Mesenteric fat pad (tissue), 1 donor: ENCODE data around the gene MASP1. TPM values are rescaled to one million over a fixed set of nuclear protein-coding genes. Genes with fewer than 3 reads are reported as not detected.

Experiments used
- DNase-seq: peaks from one replicate; pipeline ENCODE4 v3.0.0-alpha.2; 2020; ENCODE audit warnings: low spot score
- total RNA-seq: library from RNA; stranded (reverse); fragmentation: NEBNext Ultra II Directional; extraction: Animal tissue kit (Norgen Biotek cat#: 25700); gene quantifications from one replicate; pipeline ENCODE4 v1.2.1, GENCODE V29; 2021
- donor health status: DM: yes; HTN: yes; CAD: no.

The MASP1 gene
- total RNA-seq, 1 donor from 2014 or later: 3.2 TPM

DNA sequence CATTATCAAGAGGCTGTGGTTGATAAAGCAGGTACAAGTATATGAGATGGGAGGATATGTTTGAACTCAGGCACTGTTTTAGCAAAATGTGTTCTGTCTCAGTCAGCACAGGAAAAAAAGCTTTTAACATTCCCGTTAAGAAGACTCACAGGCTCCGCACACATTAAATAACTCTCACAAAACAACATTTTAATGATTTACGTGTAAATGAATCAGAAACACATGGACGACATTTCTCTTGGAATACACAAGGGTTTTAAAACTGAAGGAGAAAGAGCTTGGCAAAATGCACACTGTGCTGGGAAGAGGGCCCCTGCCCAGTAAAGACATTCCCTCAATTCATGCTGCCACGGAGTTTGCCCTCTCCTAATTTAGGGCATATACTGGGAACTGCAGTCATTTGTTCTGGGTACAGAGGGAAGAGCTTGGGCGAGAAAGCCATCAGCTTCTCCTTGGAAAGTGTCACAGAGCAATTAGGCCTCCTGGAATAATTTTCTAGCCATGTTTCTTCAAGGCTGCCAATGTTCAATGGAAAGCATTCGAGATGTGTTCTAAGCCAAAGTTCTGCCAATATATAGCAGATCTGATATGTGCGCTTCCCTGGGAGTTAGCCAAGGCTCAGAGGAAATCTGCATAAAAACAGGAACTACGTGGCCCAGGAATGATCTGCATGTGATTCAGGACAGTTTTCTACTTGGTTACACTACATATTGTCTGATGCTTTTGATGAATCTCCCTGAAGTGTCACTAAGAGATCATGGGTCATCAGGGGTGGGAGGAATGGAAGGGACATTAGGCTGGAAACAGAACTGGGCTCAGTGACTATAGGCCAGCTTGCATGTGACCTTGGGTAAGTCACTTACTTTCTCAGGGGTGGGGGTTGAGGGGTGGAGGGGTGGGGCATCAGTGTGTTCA lies 2.2 kb upstream of the MASP1 start:
- no peak for DNase-seq

DNA sequence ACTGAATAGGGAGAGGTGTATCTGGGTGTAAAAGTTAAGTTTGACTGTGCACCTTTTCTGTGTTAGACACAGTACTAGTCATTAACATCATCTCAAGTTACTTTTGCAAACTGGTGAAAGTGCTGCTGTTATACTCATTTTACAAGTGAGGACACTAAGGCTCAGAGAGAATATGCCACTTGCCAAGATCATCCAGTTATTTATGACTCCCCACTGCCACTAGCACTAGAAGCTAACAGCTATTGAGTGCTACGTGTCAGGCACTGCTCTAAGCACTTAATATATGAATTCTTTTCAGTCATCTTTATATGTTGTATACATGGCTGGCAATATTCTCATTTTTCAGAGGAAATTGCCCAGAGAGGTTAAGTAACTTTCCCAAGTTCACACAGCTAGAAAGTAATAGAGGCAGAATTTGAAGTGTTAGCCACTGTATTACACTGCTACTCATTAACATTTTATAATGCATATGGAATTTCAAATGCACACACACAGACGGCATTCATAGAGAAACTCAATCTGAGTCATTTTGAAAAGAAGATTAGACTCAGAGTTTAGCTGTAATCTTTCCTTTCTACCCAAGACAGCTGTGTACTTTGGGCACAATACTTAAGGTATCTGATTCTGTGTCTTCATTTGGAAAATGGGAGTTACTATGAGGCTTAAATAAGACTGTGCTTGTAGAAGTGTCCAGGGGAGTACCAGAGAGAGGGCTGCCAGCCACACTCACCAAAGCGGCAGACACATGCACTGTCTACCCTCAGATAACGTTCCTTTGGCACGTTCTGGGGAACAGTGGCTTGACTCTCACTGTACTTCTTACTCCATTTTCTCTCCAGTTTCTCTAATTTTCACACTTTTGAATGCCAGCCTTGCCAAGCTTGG lies 1.3 kb upstream of the MASP1 start:
- DNase-seq: no peak

DNA sequence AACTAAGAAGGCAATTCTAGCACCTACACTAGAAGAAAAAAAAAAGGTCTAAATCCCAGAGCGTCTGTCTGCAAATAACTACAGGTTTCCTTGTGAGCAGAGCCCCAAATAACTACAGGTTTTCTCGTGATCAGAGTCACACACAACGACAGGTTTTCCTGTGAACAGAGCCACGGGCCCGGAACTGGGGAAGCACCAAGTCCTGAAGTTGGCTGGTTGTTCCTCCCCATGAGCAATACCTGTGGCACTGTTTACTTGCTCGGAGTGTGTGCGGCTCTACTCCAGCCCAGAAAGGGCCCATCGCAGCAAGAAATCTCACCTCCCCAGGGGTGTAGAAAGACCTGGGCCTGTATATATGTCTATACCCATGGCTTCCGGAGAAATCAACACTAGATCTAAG lies 644 bp upstream of the MASP1 start:
- no peak for DNase-seq

DNA sequence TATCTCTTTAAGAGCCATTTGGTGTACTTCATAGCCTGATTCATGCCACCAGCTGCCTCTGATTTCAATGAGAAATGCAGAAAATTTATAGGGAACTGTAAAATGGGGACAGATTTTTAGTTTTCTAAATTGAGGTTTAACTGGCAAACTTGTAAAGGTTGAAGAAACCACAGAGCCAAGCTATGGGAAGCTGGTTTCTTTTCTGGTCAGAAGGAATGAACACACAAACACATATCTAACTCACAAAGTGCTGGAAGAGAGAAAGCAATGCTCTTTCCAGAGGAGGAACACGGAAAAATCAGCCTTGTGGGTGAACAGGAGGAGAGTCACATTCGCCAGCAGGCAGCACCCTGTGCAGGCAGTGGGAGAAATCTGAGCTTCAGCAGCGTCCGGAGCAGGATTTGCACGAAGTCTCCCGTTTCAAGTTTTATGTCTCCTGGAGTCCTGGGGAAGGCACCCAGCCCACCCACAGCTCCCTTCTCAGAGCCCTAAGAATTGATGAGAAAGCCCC lies 481 bp downstream of the MASP1 start:
- DNase-seq: no peak

DNA sequence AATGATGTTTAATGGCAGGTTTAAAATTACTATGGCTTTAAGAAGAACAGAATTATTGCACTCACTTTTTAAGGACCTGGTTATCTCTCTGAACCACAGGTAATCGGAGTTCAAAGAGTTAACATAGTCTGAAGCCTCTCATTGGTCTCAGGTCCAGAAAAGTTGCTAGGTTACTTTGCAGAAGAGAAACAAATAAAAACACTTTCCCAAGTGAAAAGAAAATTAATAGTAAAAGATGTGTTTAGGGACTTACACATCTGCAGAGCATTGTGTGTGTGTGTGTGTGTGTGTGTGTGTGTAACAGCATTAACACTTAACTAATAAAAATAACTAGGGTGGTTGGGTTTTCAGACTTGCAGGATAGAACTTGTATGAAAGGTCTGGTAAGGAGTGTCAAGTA lies 1.0 kb downstream of the MASP1 start:
- DNase-seq: no peak

DNA sequence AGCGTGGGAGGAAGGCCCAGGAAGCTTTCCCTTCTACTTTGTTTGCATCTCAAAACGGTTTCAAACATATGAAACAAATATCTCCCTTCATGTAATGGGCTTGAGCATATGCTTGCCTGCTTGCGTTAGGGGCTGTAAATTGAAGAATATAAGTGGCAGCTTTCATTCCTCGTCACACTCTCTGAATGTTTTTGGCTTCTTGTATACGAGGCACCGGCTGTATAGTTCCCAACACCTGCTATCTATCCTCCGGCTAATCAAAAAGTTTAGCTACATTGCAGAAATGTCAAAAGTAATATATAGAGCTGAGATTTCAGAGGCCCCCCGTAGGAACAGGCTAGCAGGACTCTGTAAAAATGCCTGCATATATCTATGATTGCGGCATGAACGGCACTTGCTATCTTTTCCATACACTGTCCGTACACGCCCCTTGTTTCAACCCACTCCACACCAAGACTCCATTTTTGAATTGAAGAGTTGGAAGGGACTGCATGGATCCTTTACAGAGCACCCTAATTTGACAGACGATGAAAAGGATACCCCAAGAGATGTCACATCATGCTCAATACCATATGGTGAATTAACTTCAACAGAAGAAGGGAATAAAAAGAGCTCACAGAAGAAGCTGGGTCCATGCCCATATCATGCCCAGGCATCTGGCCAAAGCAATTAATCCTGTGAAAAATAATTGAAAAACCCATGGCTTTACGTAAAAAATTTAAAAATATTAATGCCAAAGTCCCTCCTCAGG lies 2.5 kb downstream of the MASP1 start:
- DNase-seq: no peak

DNA sequence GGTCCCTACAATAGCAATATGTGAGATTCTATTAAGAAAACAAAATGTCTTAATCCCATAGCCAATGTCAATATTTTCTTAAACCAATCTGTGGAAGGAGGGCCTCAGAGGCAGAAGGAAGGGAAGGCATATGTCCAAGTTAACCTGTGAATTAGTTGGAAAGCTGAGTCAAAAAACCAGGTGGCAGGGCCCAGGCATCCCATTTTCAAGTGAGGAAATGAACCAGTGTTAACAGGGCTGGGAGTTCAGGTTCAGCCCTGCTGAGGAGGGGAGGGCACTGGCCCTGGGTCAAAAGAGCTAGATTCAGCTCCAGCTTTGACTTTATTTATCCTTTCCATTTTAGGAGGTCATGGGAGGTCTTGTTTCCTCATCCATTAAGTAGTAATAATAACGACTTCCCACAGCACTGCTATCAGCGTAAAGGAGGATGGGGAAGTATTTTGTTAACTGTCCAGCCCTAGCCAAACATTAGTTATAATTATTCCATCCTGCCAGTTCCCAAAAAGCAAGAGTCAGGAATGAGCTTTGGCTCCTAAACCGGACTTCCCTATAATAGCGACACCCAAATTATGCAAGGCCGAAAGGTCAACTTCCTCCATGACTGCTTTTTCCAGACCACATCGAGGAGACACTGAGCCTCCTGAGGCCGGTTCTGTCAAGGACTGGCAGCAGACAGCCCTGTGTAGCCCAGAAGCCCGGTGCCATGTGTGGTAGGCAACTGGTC lies 3.2 kb downstream of the MASP1 start:
- DNase-seq: no peak

DNA sequence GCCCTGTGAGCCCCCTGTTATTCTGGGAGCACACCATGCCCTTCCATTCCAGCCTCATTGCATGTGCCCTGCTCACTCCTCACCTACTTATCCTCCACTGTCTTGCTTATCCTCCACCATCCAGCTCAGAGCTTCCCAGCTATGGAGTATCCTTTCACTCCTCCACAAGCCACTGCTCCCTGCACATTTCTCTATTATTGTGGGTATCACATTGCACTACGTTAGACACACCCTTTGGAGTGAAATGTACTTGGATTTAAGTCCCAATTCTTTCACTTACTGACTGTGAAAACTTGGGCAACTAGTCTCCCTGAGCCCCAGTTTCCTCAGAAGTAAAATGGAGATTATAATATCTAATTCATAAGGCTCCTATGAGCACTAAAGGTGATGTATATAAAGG lies 4.3 kb downstream of the MASP1 start:
- no peak for DNase-seq

DNA sequence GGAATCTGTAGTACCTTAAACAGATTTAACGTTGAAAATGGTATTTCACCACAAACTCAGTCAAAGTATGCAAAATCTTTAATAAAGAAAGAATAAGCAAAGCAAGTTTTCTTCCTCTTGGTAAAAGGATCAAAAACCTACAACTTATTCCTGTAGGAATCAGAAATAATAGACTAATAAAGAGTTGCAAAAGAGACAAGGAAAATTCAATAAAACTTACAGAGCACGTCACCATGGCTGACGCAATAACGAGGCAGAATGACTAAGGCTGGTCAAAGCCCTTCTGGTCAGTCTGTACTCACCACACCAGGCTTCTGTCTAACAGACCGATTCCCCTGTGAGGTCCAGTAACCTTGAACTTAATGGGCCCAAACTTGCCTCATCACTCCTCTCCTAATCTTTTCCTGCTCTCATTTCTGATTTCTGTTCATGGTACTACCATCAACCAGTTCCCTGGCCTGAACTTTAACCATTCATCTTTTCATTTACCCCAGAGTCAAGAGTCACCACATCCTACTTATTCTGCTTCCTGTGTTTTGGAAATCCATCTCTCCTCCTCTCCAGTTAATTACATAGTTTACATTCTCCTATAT lies 5.0 kb downstream of the MASP1 start:
- no peak for DNase-seq

DNA sequence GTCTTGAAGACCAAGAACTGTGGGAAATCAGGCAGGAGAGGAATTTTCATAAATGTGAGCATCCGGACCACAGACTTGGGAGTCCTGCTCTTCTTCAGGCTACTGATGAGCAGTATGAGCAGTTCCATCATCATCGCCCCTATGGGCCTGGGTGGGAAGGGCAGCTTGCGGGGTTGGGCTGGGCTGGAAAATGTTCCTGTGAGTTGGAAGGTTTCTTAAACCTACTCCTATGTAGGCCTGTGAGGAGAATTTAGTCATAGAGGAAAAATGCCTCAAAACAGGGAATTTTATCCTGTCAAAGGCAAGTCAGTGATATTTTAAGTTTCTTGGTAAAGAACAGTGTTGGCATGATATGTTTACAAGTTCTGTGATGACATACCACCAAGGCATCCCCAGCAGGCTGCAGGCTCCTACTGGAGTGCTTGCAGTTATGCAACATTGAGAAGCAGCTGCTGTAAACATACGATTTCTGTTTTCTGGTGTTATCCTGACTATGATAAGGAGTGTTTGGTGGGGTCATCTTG lies 10.3 kb downstream of the MASP1 start:
- DNase-seq: no peak

DNA sequence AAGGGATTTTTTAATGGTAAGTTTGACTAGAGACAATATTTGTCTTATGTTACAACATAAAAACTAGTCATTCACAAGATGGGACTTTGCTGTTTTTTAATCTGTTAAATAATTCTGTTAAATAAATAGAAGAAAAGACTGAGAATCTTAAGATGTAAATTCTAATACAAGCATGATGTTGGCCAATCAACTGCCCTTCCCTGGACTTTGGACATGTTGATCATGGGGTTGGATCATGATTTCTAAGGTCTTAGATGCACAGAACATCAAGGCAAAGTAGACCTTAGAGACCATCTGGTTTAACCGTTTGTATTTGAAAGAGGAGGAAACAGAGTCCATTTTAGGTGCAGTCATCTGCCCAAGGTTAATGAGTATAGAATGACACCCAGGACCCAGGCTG lies 10.9 kb downstream of the MASP1 start:
- DNase-seq: no peak

DNA sequence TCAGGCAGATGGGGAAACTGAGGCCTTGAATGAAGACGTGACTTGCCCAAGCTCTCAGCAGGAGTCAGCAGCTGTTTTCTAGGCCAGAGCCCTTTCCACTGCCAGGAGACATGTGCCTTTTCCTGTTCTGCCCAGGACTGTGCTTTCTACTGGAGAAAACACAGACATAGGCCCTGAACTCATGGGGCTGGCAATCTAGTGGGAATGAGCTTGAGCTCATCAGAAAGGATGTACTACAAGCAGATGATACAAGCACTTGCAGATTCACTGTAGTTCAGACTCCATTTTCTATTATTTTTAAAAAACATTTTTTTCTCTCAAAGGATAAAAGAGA lies 14.4 kb downstream of the MASP1 start:
- DNase-seq: no peak

DNA sequence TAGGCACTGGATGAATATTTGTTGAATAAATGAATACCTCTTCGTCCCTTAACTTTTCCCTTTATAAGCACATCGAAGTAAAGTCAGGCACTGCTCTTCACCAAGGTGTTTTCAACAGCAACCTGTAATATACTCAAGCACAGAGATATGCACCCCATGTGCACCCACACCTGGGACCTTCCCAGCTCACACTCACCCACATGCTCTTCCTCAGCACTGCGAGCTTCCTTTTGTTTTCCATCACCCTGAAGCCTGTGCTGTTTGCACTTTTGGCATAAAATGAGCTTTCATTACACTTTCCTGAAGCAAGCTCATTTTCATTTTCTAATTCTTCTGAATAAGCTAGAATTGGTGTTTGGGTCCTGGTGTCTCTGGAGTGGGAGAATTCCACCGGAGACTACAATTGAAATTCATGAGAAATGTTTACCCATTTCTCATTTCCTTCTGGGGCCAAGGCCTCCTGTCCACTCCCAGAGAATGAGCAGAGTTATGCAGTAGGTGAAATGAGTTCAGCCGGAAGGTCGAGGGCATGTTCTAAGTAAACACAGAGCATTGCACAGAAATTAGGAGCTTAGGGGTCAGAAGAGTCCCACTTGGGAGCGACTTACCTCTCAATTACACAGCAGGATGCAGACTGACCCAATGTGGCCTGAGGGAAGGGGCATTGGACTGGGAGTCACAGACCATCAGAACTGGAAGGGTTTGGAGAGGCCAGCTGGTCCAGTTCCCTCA lies 15.0 kb downstream of the MASP1 start:
- DNase-seq: no peak

DNA sequence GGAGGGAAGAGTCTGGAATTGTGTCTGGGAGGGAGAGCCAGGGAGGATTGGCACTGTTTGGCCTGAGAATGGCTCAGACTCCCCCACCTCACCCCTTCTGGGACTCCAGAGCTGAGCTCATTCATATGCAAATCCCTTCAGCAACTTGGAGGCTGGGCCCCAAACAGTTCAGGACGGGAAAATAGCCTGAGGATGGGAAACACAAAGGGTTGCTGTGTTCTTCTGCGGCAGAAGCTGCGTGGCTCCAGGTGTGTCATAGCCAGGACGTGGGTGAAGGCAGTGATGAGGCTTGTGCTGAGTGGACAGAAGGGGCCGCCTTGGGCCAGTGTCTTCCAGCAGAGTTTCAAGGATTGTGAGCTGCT lies 16.6 kb downstream of the MASP1 start:
- no peak for DNase-seq

DNA sequence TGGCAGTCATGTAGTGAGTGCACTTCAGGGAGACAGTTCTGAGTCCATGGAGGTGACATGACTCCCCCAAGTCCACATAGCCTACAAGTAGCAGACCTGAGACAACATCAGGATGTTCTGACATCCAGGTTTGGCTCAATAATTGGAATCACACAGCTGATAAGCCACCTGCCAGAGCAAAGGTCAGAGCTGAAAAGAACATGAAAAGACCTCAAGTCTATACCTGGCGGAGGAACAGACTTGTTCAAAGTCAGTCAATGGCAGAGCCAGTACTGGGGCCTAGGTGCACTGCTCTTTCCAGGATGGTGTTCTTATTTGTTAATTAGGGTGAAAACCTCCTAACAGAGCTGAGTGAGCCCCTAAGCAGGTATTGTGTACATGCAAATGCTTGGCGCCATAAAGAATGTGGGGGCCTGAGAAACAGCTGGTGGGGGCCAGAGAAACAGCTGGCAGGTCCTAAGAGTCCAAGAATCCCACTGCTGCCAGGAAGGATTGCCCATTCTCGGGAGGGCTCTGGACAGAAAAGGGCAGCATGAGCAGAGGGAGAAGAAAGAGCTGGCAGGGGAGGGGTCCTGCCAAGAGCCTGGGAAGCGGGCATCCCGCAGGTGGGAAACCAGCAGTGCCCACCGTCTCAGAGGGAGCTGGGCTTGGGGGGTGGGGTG lies 17.1 kb downstream of the MASP1 start:
- DNase-seq: no peak

DNA sequence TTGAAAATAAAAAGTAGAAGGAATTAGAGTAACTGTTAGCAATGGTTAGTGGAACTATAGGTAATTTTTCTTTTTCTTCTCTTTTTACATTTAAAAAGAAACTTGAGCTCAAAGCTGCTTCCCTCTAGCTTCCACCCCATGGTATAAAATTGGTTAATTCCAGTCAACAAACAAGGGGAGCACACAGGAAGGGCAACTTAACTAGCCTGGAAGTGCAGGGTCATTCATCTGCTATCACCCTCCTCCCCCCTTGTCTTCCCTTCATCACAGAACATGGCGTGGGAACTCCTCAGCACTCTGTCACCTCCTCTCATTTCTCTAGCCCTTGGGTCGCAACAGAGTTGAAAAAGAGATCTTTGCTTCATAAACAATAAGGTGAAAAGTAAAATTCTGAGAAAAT lies 20.0 kb downstream of the MASP1 start:
- no peak for DNase-seq

DNA sequence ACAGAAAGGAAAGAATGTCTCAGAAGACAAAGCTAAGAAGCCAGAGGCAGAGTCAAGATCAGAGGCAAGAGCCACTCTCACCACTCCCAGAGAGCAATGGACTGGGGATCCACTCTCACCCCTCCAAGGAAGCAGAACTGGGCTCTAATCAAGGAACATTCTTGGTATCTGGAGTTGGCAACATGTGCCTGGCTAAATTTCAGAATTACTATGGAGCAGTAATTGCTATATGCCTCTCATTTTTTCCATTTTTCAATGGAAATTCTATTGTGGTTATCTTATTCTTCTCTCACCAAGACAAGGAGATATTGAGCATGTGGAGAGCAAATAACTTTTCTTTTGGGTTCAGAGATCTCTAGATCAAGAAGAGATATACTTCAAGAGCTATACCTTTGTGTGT lies 22.1 kb downstream of the MASP1 start:
- no peak for DNase-seq

DNA sequence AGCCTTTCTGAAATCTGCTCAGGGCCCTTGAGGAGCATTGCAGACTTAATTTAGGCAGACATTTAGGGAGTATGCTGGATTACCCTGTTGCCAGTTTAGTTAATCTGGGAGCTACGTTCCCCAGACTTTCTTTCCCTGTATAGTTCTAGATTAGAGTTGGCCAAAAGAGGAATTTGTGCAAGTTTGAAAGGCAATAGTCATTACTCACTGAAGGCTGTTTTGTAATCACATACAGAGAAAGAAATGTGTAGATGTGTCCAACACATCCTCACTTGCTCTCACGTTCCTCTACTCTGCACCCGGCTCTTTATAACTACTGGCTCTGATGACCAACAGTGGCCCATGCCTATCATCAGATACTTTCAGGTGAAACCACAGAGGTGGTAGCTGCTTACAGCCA lies 24.2 kb downstream of the MASP1 start:
- no peak for DNase-seq

DNA sequence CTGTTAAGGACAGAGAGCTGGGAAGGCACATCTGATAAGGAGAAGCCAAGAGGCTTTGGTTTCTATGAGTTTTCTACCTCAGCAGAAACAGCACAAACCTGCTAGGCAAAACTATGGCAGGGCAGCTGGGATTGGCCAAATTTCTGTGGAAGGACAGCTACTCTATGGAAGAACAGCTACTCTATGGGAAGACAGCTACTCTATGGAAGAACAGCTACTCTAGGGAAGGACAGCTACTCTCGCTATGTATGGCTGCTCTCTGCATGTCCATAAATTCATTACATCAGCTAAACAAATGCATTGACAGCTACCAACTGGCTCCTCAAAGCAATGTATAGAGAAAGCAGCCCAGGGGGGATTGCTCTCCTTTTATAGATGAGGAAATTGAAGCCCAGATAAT lies 24.8 kb downstream of the MASP1 start:
- no peak for DNase-seq
